ENCODE measurements around the gene COMMD6. TPM values are rescaled to one million over a fixed set of nuclear protein-coding genes. Genes with fewer than 3 reads are reported as not detected.

COMMD6 gene
- polyA plus RNA-seq, 1 donor from 2014 or later: 301 TPM

DNA sequence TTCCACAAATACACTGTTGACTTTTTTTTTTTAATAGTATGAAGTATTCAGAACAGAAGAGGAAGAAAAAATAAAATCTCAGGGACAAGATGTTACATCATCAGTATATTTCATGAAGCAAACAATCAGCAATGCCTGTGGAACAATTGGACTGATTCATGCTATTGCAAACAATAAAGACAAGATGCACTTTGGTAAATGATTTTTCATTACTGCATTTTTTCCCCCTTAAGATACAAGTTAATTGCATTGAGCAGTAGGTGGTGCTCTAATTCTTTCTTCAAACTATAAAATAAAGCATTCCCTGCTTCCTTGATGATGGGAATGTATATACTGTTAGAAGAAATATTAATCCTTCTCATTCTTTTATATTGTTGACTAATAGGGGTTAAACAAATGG, 29.0 kb upstream of the COMMD6 start:
- Histone ChIP-seq H3K9me2 (ENCODE audit: insufficient read depth, low read length) (no peaks in the 10 kb centered on the region), H3F3A (ENCODE audit: insufficient read depth, low read length, poor library complexity, severe bottlenecking) (no peaks in the 10 kb centered on the region), H4K20me1 (ENCODE audit: insufficient read depth) (no peaks in the 10 kb centered on the region), H3K9ac (ENCODE audit: low read length) (no peak overlapping the region), H3K4me2 (ENCODE audit: low read length) (no peak overlapping the region), H3K4me3 (ENCODE audit: low read length) (no peak overlapping the region), H3K9me3 (ENCODE audit: low read length) (no peaks in the 10 kb centered on the region), H3K79me2 (replicated peaks; ENCODE audit: insufficient read depth, low read length) (no peaks in the 10 kb centered on the region), H2AFZ (ENCODE audit: low read depth, low read length) (no peak overlapping the region), H3K27ac (ENCODE audit: low read length) (no peak overlapping the region), H3K27me3 (ENCODE audit: insufficient read depth, low read depth, low read length) (no peaks in the 10 kb centered on the region), H3K36me3 (ENCODE audit: insufficient read depth, low read length) (no peaks in the 10 kb centered on the region)
- peak; percentile 60 for TF ChIP-seq RAD21 (conservative IDR thresholded peaks at IDR 0.05)
- no peak for TF ChIP-seq MXI1 (conservative IDR thresholded peaks at IDR 0.05; ENCODE audit: poor library complexity, severe bottlenecking)
- TF ChIP-seq, protein P1, sequence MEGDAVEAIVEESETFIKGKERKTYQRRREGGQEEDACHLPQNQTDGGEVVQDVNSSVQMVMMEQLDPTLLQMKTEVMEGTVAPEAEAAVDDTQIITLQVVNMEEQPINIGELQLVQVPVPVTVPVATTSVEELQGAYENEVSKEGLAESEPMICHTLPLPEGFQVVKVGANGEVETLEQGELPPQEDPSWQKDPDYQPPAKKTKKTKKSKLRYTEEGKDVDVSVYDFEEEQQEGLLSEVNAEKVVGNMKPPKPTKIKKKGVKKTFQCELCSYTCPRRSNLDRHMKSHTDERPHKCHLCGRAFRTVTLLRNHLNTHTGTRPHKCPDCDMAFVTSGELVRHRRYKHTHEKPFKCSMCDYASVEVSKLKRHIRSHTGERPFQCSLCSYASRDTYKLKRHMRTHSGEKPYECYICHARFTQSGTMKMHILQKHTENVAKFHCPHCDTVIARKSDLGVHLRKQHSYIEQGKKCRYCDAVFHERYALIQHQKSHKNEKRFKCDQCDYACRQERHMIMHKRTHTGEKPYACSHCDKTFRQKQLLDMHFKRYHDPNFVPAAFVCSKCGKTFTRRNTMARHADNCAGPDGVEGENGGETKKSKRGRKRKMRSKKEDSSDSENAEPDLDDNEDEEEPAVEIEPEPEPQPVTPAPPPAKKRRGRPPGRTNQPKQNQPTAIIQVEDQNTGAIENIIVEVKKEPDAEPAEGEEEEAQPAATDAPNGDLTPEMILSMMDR (IDR thresholded peaks at IDR 0.05; ENCODE audit: poor library complexity, severe bottlenecking): peak; percentile 56
- TF ChIP-seq, protein P2, sequence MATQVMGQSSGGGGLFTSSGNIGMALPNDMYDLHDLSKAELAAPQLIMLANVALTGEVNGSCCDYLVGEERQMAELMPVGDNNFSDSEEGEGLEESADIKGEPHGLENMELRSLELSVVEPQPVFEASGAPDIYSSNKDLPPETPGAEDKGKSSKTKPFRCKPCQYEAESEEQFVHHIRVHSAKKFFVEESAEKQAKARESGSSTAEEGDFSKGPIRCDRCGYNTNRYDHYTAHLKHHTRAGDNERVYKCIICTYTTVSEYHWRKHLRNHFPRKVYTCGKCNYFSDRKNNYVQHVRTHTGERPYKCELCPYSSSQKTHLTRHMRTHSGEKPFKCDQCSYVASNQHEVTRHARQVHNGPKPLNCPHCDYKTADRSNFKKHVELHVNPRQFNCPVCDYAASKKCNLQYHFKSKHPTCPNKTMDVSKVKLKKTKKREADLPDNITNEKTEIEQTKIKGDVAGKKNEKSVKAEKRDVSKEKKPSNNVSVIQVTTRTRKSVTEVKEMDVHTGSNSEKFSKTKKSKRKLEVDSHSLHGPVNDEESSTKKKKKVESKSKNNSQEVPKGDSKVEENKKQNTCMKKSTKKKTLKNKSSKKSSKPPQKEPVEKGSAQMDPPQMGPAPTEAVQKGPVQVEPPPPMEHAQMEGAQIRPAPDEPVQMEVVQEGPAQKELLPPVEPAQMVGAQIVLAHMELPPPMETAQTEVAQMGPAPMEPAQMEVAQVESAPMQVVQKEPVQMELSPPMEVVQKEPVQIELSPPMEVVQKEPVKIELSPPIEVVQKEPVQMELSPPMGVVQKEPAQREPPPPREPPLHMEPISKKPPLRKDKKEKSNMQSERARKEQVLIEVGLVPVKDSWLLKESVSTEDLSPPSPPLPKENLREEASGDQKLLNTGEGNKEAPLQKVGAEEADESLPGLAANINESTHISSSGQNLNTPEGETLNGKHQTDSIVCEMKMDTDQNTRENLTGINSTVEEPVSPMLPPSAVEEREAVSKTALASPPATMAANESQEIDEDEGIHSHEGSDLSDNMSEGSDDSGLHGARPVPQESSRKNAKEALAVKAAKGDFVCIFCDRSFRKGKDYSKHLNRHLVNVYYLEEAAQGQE (IDR thresholded peaks at IDR 0.05; ENCODE audit: borderline replicate concordance): no peak
- TF ChIP-seq EZH2 (IDR thresholded peaks at IDR 0.05; ENCODE audit: borderline replicate concordance, insufficient read depth, low read length, poor library complexity, severe bottlenecking): no peak
- TF ChIP-seq TAF1 (IDR thresholded peaks at IDR 0.05; ENCODE audit: low read depth): no peak
- TF ChIP-seq POLR2AphosphoS5 (IDR thresholded peaks at IDR 0.05): no peak
- TF ChIP-seq EP300 (conservative IDR thresholded peaks at IDR 0.05; ENCODE audit: poor library complexity, severe bottlenecking): no peak
- peak; percentile 55 for TF ChIP-seq SMC3 (conservative IDR thresholded peaks at IDR 0.05; ENCODE audit: poor library complexity)

DNA sequence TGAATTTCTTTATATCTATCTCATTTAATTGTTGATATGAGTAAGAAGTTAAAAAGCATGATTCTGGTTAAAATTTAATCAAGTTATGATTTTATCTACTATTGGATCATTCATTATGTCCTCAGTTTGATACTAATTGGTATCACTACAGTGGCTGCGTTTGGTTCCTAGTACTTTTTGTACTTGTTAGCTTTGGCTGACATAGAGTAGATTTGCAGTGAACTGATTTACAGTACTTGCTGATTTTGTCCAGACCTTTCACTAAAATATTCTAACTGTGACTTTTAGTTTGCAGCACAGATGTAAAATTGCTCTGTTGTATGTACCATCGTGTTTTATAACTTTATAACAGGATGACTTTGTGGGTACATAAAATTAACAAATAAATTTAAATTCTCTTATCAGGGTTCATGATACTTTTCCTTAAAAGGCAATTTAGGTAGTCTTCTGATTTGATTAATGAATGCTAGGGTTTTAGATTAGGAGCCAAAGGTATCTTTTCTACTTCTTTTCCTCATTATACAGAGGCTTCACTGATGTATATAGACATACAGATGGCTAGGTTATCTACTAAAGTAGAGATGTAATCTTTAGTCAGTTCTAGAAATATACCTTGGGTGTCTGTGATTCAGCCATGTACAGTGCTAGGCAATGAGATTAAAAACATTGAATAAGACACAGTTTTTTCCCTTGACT, 20.7 kb upstream of the COMMD6 start:
- Histone ChIP-seq H3K4me2 (ENCODE audit: low read length) (no peak overlapping the region), H2AFZ (ENCODE audit: low read depth, low read length) (no peak overlapping the region), H4K20me1 (ENCODE audit: insufficient read depth) (no peaks in the 10 kb centered on the region), H3K27me3 (ENCODE audit: insufficient read depth, low read depth, low read length) (no peaks in the 10 kb centered on the region), H3F3A (ENCODE audit: insufficient read depth, low read length, poor library complexity, severe bottlenecking) (no peaks in the 10 kb centered on the region), H3K9ac (ENCODE audit: low read length) (no peak overlapping the region), H3K9me3 (ENCODE audit: low read length) (no peaks in the 10 kb centered on the region), H3K27ac (ENCODE audit: low read length) (no peak overlapping the region), H3K4me3 (ENCODE audit: low read length) (no peak overlapping the region), H3K36me3 (ENCODE audit: insufficient read depth, low read length) (peaks cover 5% of the 10 kb centered on the region), H3K9me2 (ENCODE audit: insufficient read depth, low read length) (no peaks in the 10 kb centered on the region), H3K79me2 (replicated peaks; ENCODE audit: insufficient read depth, low read length) (no peaks in the 10 kb centered on the region)
- TF ChIP-seq POLR2AphosphoS5 (IDR thresholded peaks at IDR 0.05) (no peak), EZH2 (IDR thresholded peaks at IDR 0.05; ENCODE audit: borderline replicate concordance, insufficient read depth, low read length, poor library complexity, severe bottlenecking) (no peak), RAD21 (conservative IDR thresholded peaks at IDR 0.05) (no peak), TAF1 (IDR thresholded peaks at IDR 0.05; ENCODE audit: low read depth) (no peak), MXI1 (conservative IDR thresholded peaks at IDR 0.05; ENCODE audit: poor library complexity, severe bottlenecking) (no peak), EP300 (conservative IDR thresholded peaks at IDR 0.05; ENCODE audit: poor library complexity, severe bottlenecking) (no peak), SMC3 (conservative IDR thresholded peaks at IDR 0.05; ENCODE audit: poor library complexity) (no peak)
- TF ChIP-seq, protein P1 (IDR thresholded peaks at IDR 0.05; ENCODE audit: poor library complexity, severe bottlenecking): no peak
- TF ChIP-seq, protein P2 (IDR thresholded peaks at IDR 0.05; ENCODE audit: borderline replicate concordance): no peak

Data from neural cell (in vitro differentiated cells).